ENCODE data around the gene WNT7B.
A peak's percentile ranks its signal among the peaks of the same experiment; 100 is the strongest.

The WNT7B gene

GRCh38 chr22:45999379-45999971, 22.5 kb upstream of the WNT7B start:
- no peaks in the 10 kb centered on the region for H3K9me3 ChIP-seq (ENCODE audit: control insufficient read depth, insufficient read depth, low read length)
- no peaks in the 10 kb centered on the region for H3K9me2 ChIP-seq (replicated peaks; ENCODE audit: control insufficient read depth, low read length)
- H3K36me3 ChIP-seq (ENCODE audit: control insufficient read depth, low read length), result no peaks in the 10 kb centered on the region
- no peak for TF ChIP-seq EZH2phosphoT487 (IDR thresholded peaks at IDR 0.05; ENCODE audit: borderline replicate concordance, low read length)
- TF ChIP-seq, protein P1, sequence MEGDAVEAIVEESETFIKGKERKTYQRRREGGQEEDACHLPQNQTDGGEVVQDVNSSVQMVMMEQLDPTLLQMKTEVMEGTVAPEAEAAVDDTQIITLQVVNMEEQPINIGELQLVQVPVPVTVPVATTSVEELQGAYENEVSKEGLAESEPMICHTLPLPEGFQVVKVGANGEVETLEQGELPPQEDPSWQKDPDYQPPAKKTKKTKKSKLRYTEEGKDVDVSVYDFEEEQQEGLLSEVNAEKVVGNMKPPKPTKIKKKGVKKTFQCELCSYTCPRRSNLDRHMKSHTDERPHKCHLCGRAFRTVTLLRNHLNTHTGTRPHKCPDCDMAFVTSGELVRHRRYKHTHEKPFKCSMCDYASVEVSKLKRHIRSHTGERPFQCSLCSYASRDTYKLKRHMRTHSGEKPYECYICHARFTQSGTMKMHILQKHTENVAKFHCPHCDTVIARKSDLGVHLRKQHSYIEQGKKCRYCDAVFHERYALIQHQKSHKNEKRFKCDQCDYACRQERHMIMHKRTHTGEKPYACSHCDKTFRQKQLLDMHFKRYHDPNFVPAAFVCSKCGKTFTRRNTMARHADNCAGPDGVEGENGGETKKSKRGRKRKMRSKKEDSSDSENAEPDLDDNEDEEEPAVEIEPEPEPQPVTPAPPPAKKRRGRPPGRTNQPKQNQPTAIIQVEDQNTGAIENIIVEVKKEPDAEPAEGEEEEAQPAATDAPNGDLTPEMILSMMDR (IDR thresholded peaks at IDR 0.05; ENCODE audit: low read depth, low read length, poor library complexity, severe bottlenecking), result no peak
- H3K79me2 ChIP-seq (ENCODE audit: control insufficient read depth, low read length), result no peaks in the 10 kb centered on the region
- H3K27me3 ChIP-seq (ENCODE audit: control insufficient read depth, low read length), result no peaks in the 10 kb centered on the region; the same call in 1 of the 2 replicates
- no peaks in the 10 kb centered on the region for H3F3A ChIP-seq (ENCODE audit: control insufficient read depth, insufficient read depth)
- H3K27ac ChIP-seq (ENCODE audit: low read depth, low read length), result no peak overlapping the region
- no peak overlapping the region for H3K4me2 ChIP-seq (ENCODE audit: low read length)
- H3K4me1 ChIP-seq (ENCODE audit: control insufficient read depth, low read length), result peaks cover 32% of the 10 kb centered on the region
- H3K4me3 ChIP-seq (ENCODE audit: low read length), result no peak overlapping the region
- H4K20me1 ChIP-seq (ENCODE audit: control insufficient read depth, insufficient read depth, low read depth, low read length), result no peaks in the 10 kb centered on the region

DNA sequence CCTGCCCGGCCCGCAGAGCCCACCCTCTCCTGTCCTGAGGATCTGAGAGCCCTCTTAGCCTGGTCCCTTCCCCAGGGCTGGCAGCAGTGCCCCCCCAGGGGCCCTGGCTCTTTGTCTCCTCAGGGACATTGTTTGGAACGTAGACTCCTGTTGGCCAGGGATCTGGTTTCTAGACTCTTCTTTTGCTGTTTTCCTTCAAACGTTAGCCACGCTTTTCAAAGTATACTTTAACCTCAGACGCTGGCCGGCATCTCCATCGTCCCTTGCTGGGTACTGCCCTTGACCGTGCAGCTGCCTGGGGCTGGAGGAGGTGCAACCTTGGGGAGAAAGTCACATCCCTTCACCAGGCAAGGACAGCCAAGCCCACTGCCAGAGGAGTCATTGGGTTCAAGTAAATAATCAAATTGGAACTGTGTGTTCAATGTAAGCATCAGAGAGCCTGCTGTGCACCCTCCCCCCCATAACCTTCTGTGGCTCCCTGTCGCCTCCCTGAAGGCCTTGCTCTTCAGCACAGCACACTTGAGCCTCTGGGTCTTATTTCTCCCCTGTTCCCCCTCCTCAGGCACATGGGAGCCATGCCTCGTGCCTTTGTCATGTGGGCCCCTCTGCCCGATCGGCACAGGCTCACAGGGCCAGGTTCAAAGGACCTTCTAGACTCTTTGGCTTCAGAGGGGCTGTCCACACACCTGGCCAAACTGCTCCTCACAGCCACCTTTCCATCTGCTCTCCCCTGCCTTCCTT, 21.8 kb upstream of the WNT7B start:
- Histone ChIP-seq H3K27ac (ENCODE audit: low read depth, low read length) (no peak overlapping the region), H3K36me3 (ENCODE audit: control insufficient read depth, low read length) (no peaks in the 10 kb centered on the region), H3K27me3 (ENCODE audit: control insufficient read depth, low read length) (no peaks in the 10 kb centered on the region; the same call in 1 of the 2 replicates), H3F3A (ENCODE audit: control insufficient read depth, insufficient read depth) (no peaks in the 10 kb centered on the region), H4K20me1 (ENCODE audit: control insufficient read depth, insufficient read depth, low read depth, low read length) (no peaks in the 10 kb centered on the region), H3K79me2 (ENCODE audit: control insufficient read depth, low read length) (no peaks in the 10 kb centered on the region), H3K4me2 (ENCODE audit: low read length) (no peak overlapping the region), H3K9me3 (ENCODE audit: control insufficient read depth, insufficient read depth, low read length) (no peaks in the 10 kb centered on the region), H3K4me3 (ENCODE audit: low read length) (no peak overlapping the region), H3K9me2 (replicated peaks; ENCODE audit: control insufficient read depth, low read length) (no peaks in the 10 kb centered on the region), H3K4me1 (ENCODE audit: control insufficient read depth, low read length) (peaks cover 32% of the 10 kb centered on the region)
- no peak for TF ChIP-seq EZH2phosphoT487 (IDR thresholded peaks at IDR 0.05; ENCODE audit: borderline replicate concordance, low read length)
- TF ChIP-seq, protein P1 (IDR thresholded peaks at IDR 0.05; ENCODE audit: low read depth, low read length, poor library complexity, severe bottlenecking), result no peak

DNA sequence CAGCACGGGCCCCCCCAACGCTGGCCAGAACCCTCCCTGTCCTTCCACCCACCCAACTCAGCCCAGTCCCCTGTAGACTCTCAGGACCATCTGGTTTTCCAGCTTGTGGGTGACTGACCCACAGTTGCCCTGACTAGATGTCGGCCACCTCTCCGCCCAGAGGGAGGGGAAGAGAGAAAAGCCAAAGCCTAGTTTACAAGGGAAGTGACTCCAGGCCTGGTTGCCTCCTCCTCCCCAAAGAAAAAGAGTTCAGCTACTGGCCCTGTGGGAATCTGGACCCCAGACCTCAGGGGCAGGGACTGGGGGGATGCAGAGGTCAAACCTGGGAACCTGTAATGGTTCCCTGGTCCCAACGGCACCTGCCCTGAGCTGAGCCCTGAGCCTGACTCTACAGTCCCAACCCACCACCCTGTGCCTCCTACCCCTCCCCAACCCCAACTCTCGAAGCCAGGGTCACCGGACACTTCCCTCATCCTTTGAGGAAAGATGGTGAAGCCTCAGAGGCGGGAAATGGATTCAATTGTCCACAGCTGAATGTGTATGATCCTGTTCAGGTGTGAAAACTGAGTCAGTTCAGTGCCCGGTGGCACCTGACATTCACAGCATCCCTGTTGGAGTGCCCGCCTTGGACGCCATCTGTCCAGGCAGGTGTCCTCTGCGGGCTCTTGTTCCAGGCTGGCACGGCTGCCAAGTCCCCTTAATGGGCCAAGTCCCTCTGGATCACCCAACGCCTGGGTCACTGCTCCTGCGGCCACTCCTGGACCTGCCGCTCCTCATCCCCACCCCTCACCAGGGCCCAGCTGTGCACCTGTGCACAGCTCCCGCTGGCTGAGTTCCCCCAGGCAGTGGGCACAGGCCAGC, 21.0 kb upstream of the WNT7B start:
- Histone ChIP-seq H4K20me1 (ENCODE audit: control insufficient read depth, insufficient read depth, low read depth, low read length) (no peaks in the 10 kb centered on the region), H3K27ac (ENCODE audit: low read depth, low read length) (no peak overlapping the region), H3K4me2 (ENCODE audit: low read length) (peak overlapping the region; percentile 49; the same call in 1 of the 2 replicates), H3K9me2 (replicated peaks; ENCODE audit: control insufficient read depth, low read length) (no peaks in the 10 kb centered on the region), H3K4me3 (ENCODE audit: low read length) (no peak overlapping the region), H3K9me3 (ENCODE audit: control insufficient read depth, insufficient read depth, low read length) (no peaks in the 10 kb centered on the region), H3K36me3 (ENCODE audit: control insufficient read depth, low read length) (no peaks in the 10 kb centered on the region), H3K27me3 (ENCODE audit: control insufficient read depth, low read length) (no peaks in the 10 kb centered on the region; the same call in 1 of the 2 replicates), H3K4me1 (ENCODE audit: control insufficient read depth, low read length) (peaks cover 32% of the 10 kb centered on the region), H3F3A (ENCODE audit: control insufficient read depth, insufficient read depth) (no peaks in the 10 kb centered on the region), H3K79me2 (ENCODE audit: control insufficient read depth, low read length) (no peaks in the 10 kb centered on the region)
- TF ChIP-seq EZH2phosphoT487 (IDR thresholded peaks at IDR 0.05; ENCODE audit: borderline replicate concordance, low read length), result no peak
- TF ChIP-seq, protein P1 (IDR thresholded peaks at IDR 0.05; ENCODE audit: low read depth, low read length, poor library complexity, severe bottlenecking), result no peak
